Progenitor cell of endocrine pancreas (in vitro differentiated cells): ENCODE results near the gene HOXB6. TPM values are rescaled to one million over a fixed set of nuclear protein-coding genes. Genes with fewer than 3 reads are reported as not detected.

Source experiments
- DNase-seq: peaks from one replicate; pipeline ENCODE4 v3.0.0; 2021; ENCODE audit warnings: low spot score; ENCODE audit not compliant: unreplicated experiment
- H3K27ac Mint-ChIP-seq: 2 replicates; pipeline ENCODE4 v1.8.0; 2021; ENCODE audit warnings: mild to moderate bottlenecking, moderate library complexity, mixed read lengths
- H3K27me3 Mint-ChIP-seq: 2 replicates; pipeline ENCODE4 v1.8.0; 2021; ENCODE audit warnings: mixed read lengths
- H3K36me3 Mint-ChIP-seq: 2 replicates; pipeline ENCODE4 v1.8.0; 2022; ENCODE audit warnings: mixed read lengths; ENCODE audit not compliant: insufficient read depth
- H3K4me1 Mint-ChIP-seq: 2 replicates; pipeline ENCODE4 v1.8.0; 2021; ENCODE audit warnings: low read depth, mixed read lengths
- H3K4me3 Mint-ChIP-seq: 2 replicates; pipeline ENCODE4 v1.8.0; 2021; ENCODE audit warnings: low read depth, mild to moderate bottlenecking, moderate library complexity, mixed read lengths
- H3K9me3 Mint-ChIP-seq: 2 replicates; pipeline ENCODE4 v1.8.0; 2021; ENCODE audit warnings: low read depth, mixed read lengths
- CTCF ChIP-seq: fragments of 200-600 bp; sonication (generic); IDR thresholded peaks from one replicate; pipeline ENCODE4 v1.5.0; 2021; ENCODE audit warnings: antibody characterized with exemption, mild to moderate bottlenecking; ENCODE audit not compliant: unreplicated experiment
- total RNA-seq: library from RNA; stranded (reverse); gene quantifications from 2 replicates; pipeline ENCODE4 v1.2.1, GENCODE V29; 2021

Gene HOXB6
- total RNA-seq, 1 donor from 2014 or later, result 0.96 TPM

- no peaks in the 10 kb centered on the region for H3K9me3 Mint-ChIP-seq
- no peak overlapping the region for H3K27ac Mint-ChIP-seq
- TF ChIP-seq CTCF, result no peak
- DNase-seq, result no peak
- peaks cover 4% of the 10 kb centered on the region for H3K4me1 Mint-ChIP-seq
- H3K27me3 Mint-ChIP-seq, result peaks cover 93% of the 10 kb centered on the region
- no peak overlapping the region for H3K4me3 Mint-ChIP-seq
- H3K36me3 Mint-ChIP-seq, result no peaks in the 10 kb centered on the region
Measured at GRCh38 chr17:48629411-48629759, 24.6 kb upstream of the HOXB6 start.

GRCh38 chr17:48628649-48629410, 24.0 kb upstream of the HOXB6 start:
- no peak for DNase-seq
- Mint-ChIP-seq H3K36me3 (no peaks in the 10 kb centered on the region), H3K27me3 (peaks cover 93% of the 10 kb centered on the region), H3K9me3 (no peaks in the 10 kb centered on the region), H3K4me3 (no peak overlapping the region), H3K4me1 (peaks cover 4% of the 10 kb centered on the region), H3K27ac (no peak overlapping the region)
- no peak for TF ChIP-seq CTCF

GRCh38 chr17:48627623-48628521, 23.1 kb upstream of the HOXB6 start:
- H3K4me3 Mint-ChIP-seq, result no peak overlapping the region

GRCh38 chr17:48627118-48627597, 22.4 kb upstream of the HOXB6 start:
- TF ChIP-seq CTCF, result no peak
- Mint-ChIP-seq H3K4me1 (peaks cover 4% of the 10 kb centered on the region), H3K9me3 (no peaks in the 10 kb centered on the region), H3K27ac (no peak overlapping the region), H3K36me3 (no peaks in the 10 kb centered on the region), H3K27me3 (peaks cover 93% of the 10 kb centered on the region), H3K4me3 (no peak overlapping the region)
- DNase-seq, result no peak

More at GRCh38 chr17:48627623-48628521, 23.1 kb upstream of the HOXB6 start:
- no peaks in the 10 kb centered on the region for H3K36me3 Mint-ChIP-seq
- TF ChIP-seq CTCF, result no peak
- H3K9me3 Mint-ChIP-seq, result no peaks in the 10 kb centered on the region
- H3K4me1 Mint-ChIP-seq, result peaks cover 4% of the 10 kb centered on the region
- peaks cover 93% of the 10 kb centered on the region for H3K27me3 Mint-ChIP-seq
- H3K27ac Mint-ChIP-seq, result no peak overlapping the region
- no peak for DNase-seq
